IMR-90 (cell line): ENCODE results near the gene TBC1D22B. TPM values are rescaled to one million over a fixed set of nuclear protein-coding genes. Genes with fewer than 3 reads are reported as not detected.
A peak's percentile ranks its signal among the peaks of the same experiment; 100 is the strongest.

ENCODE experiments used
- ATAC-seq: fragments of 200-7000 bp; cut with Tn5 transposase; 2 replicates; pipeline ENCODE4 v1.9.1; 2020; ENCODE audit warnings: low read depth, mild to moderate bottlenecking, moderate library complexity
- BruUV-seq: library from RNA; stranded (reverse); fragments of 400-500 nt; replicated peaks from 2 replicates; lab custom pipeline; 2021; lab: Mats Ljungman, UMichigan
- CTCF ChIA-PET: fragments of 300-600 bp; formaldehyde crosslinking; extraction: SDS; loops from one replicate; lab custom pipeline; 2021; ENCODE audit warnings: antibody characterized with exemption; lab: Yijun Ruan, JAX
- POLR2A ChIA-PET: fragments of 300-600 bp; sonication (Branson Sonifier 250); formaldehyde crosslinking; loops from one replicate; lab custom pipeline; 2022; ENCODE audit warnings: antibody characterized with exemption; ENCODE audit not compliant: unreplicated experiment; lab: Charles Lee
- DNase-seq: peaks from one replicate; pipeline ENCODE4 v3.0.0; 2013
- H2AFZ ChIP-seq: replicated peaks from 2 replicates; pipeline ENCODE3; 2013; ENCODE audit warnings: low read length, mild to moderate bottlenecking; ENCODE audit not compliant: poor library complexity
- H2AK5ac ChIP-seq: 2 replicates; pipeline ENCODE4 v1.6.1; 2013; ENCODE audit warnings: low read depth, low read length, inconsistent platforms
- H2AK9ac ChIP-seq: replicated peaks from 2 replicates; pipeline ENCODE3; 2013; ENCODE audit warnings: mild to moderate bottlenecking, low read depth, low read length, moderate library complexity; ENCODE audit not compliant: poor library complexity
- H2BK120ac ChIP-seq: 2 replicates; pipeline ENCODE4 v1.6.1; 2013; ENCODE audit warnings: low read depth, low read length, inconsistent platforms
- H2BK15ac ChIP-seq: 3 replicates; pipeline ENCODE4 v1.6.1; 2013; ENCODE audit warnings: low read depth, low read length, inconsistent platforms
- H2BK20ac ChIP-seq: 2 replicates; pipeline ENCODE4 v1.6.1; 2013; ENCODE audit warnings: low read depth, mild to moderate bottlenecking, inconsistent platforms, low read length, moderate library complexity
- H2BK5ac ChIP-seq: 2 replicates; pipeline ENCODE4 v1.6.1; 2013; ENCODE audit warnings: mild to moderate bottlenecking, low read depth, low read length, inconsistent platforms; ENCODE audit not compliant: poor library complexity, severe bottlenecking
- H3K14ac ChIP-seq: replicated peaks from 2 replicates; pipeline ENCODE4 v1.6.1; 2013; ENCODE audit warnings: low read depth, low read length, inconsistent platforms
- H3K18ac ChIP-seq: 2 replicates; pipeline ENCODE4 v1.6.1; 2013; ENCODE audit warnings: low read depth, low read length, control low read depth
- H3K23ac ChIP-seq: 2 replicates; pipeline ENCODE4 v1.6.1; 2013; ENCODE audit warnings: low read depth, low read length, inconsistent platforms
- H3K27ac ChIP-seq: 2 replicates; pipeline ENCODE4 v1.5.1; 2013; ENCODE audit warnings: mild to moderate bottlenecking, control low read depth, low read length; ENCODE audit not compliant: insufficient read depth
- H3K27me3 ChIP-seq: 2 replicates; pipeline ENCODE4 v1.6.1; 2013; ENCODE audit warnings: low read length; ENCODE audit not compliant: control insufficient read depth, insufficient read depth
- H3K36me3 ChIP-seq: 2 replicates; pipeline ENCODE4 v1.6.1; 2013; ENCODE audit warnings: low read length, mixed read lengths; ENCODE audit not compliant: control insufficient read depth, insufficient read depth
- H3K4ac ChIP-seq: 2 replicates; pipeline ENCODE4 v1.6.1; 2013; ENCODE audit warnings: low read depth, low read length, inconsistent platforms
- H3K4me1 ChIP-seq: 2 replicates; pipeline ENCODE4 v1.6.1; 2013; ENCODE audit warnings: low read length, mixed read lengths; ENCODE audit not compliant: control insufficient read depth, insufficient read depth
- H3K4me2 ChIP-seq: 2 replicates; pipeline ENCODE4 v1.6.1; 2013; ENCODE audit warnings: low read depth, mild to moderate bottlenecking, control low read depth, low read length, moderate library complexity
- H3K4me3 ChIP-seq: 2 replicates; pipeline ENCODE4 v1.5.1; 2013; ENCODE audit warnings: low read depth, mild to moderate bottlenecking, control low read depth, low read length, moderate library complexity; ENCODE audit not compliant: insufficient read depth
- H3K56ac ChIP-seq: 2 replicates; pipeline ENCODE4 v1.6.1; 2013; ENCODE audit warnings: low read length, inconsistent platforms; ENCODE audit not compliant: insufficient read depth; ENCODE audit errors: extremely low read depth
- H3K79me1 ChIP-seq, 2 experiments: 2 replicates each; pipeline ENCODE4 v1.6.1; 2013; ENCODE audit warnings: low read length in 2 of 2, inconsistent platforms in 1 of 2, low read depth in 1 of 2
- H3K9ac ChIP-seq: 2 replicates; pipeline ENCODE4 v1.6.1; 2013; ENCODE audit warnings: low read depth, low read length, control low read depth
- H3K9me1 ChIP-seq: 2 replicates; pipeline ENCODE4 v1.6.1; 2013; ENCODE audit warnings: low read length, inconsistent platforms; ENCODE audit not compliant: insufficient read depth
- H3K9me3 ChIP-seq: 2 replicates; pipeline ENCODE4 v1.6.1; 2013; ENCODE audit warnings: low read length; ENCODE audit not compliant: control insufficient read depth, insufficient read depth
- H4K20me1 ChIP-seq: 2 replicates; pipeline ENCODE4 v1.6.1; 2013; ENCODE audit warnings: low read length, inconsistent platforms; ENCODE audit not compliant: insufficient read depth
- H4K5ac ChIP-seq: 2 replicates; pipeline ENCODE4 v1.6.1; 2013; ENCODE audit warnings: mild to moderate bottlenecking, low read depth, low read length, control low read depth
- H4K8ac ChIP-seq, 2 experiments: 2 replicates each; pipeline ENCODE4 v1.6.1; 2013; ENCODE audit warnings: low read depth in 2 of 2, low read length in 2 of 2, control low read depth in 1 of 2, inconsistent platforms in 1 of 2
- H4K91ac ChIP-seq: 2 replicates; pipeline ENCODE4 v1.6.1; 2013; ENCODE audit warnings: low read depth, low read length, inconsistent platforms; ENCODE audit not compliant: insufficient read depth
- CEBPB ChIP-seq: IDR thresholded peaks from 2 replicates; pipeline ENCODE4 v1.6.1; 2012; ENCODE audit warnings: low read depth, low read length, improper control_type of control experiment
- CTCF ChIP-seq: conservative IDR thresholded peaks from 2 replicates; pipeline ENCODE4 v1.5.1; 2012; ENCODE audit warnings: mild to moderate bottlenecking, low read depth, low read length, improper control_type of control experiment
- FOS ChIP-seq: fragments of 150-350 bp; IDR thresholded peaks from 2 replicates; pipeline ENCODE4 v1.6.1; 2016; ENCODE audit warnings: low read depth, low read length
- MAFK ChIP-seq: IDR thresholded peaks from 2 replicates; pipeline ENCODE4 v1.6.1; 2012; ENCODE audit warnings: low read depth, low read length, improper control_type of control experiment
- MXI1 ChIP-seq: IDR thresholded peaks from 2 replicates; pipeline ENCODE4 v1.6.1; 2012; ENCODE audit warnings: low read depth, mild to moderate bottlenecking, low read length, moderate library complexity, borderline replicate concordance
- POLR2A ChIP-seq: IDR thresholded peaks from 2 replicates; pipeline ENCODE4 v1.6.1; 2012; ENCODE audit warnings: mild to moderate bottlenecking, low read depth, low read length
- RCOR1 ChIP-seq: IDR thresholded peaks from 2 replicates; pipeline ENCODE4 v1.6.1; 2012; ENCODE audit warnings: mild to moderate bottlenecking, low read length, improper control_type of control experiment; ENCODE audit not compliant: insufficient replicate concordance
- RFX5 ChIP-seq: IDR thresholded peaks from 2 replicates; pipeline ENCODE4 v1.8.0; 2012; ENCODE audit warnings: low read depth, mild to moderate bottlenecking, low read length, moderate library complexity
- USF2 ChIP-seq: fragments of 150-350 bp; IDR thresholded peaks from 2 replicates; pipeline ENCODE4 v1.6.1; 2017; ENCODE audit warnings: mild to moderate bottlenecking, antibody characterized with exemption, low read length, low read depth
- WGBS, 2 experiments: methylation state at CpG; one replicate each; pipeline versions ENCODE4 v1.1.5 to v1.1.7; 2013; ENCODE audit warnings: missing lambda C conversion rate in 2 of 2; ENCODE audit not compliant: insufficient read length in 1 of 2; ENCODE audit errors: extremely low coverage in 2 of 2; 5-methylcytosine and 5-hydroxymethylcytosine counted together
- dilution Hi-C: fragments of 300-500 bp; cut with HindIII; formaldehyde crosslinking; loops from one replicate; pipeline ENCODE4 v1.14.3; 2018; ENCODE audit warnings: low sequenced_read_pairs; ENCODE audit not compliant: unreplicated experiment
- in situ Hi-C: fragments of 300-500 bp; cut with MboI; formaldehyde crosslinking; loops from 3 replicates; pipeline ENCODE4 v1.14.3; 2019; ENCODE audit warnings: low sequenced_read_pairs, inconsistent platforms, mixed read lengths
- intact Hi-C: fragments of 100-400 bp; cut with micrococcal nuclease; formaldehyde crosslinking; loops from 2 replicates; pipeline ENCODE4 v1.10.0; 2022
- polyA plus RNA-seq, 3 experiments: library from polyadenylated mRNA; depleted of rRNA; stranded (reverse); fragments of >200 nt; gene quantifications; 2 replicates each; pipeline ENCODE4 v1.2.3, GENCODE V29; 2012; ENCODE audit warnings: low replicate concordance in 1 of 3
- total RNA-seq: library from RNA; depleted of rRNA; stranded (reverse); fragments of >200 nt; gene quantifications from 2 replicates; pipeline ENCODE4 v1.2.3, GENCODE V29; 2012

The TBC1D22B gene
- total and polyA plus RNA-seq, 2 of the 4 experiments (the other 2 are of a cell fraction), result 6.6 to 7.5 TPM

GRCh38 chr6:37324131-37325033 is 66.8 kb downstream of the TBC1D22B start:
- Histone ChIP-seq H3K4me1 (peaks cover 3% of the 10 kb centered on the region), H3K9ac (no peak overlapping the region), H4K20me1 (peaks cover 4% of the 10 kb centered on the region; the same call in 1 of the 2 replicates), H3K14ac (no peak overlapping the region), H3K23ac (no peak overlapping the region), H4K5ac (no peak overlapping the region), H3K4me3 (no peak overlapping the region), H3K4ac (no peak overlapping the region), H3K9me1 (peaks cover 9% of the 10 kb centered on the region), H3K4me2 (no peak overlapping the region), H2BK15ac (no peak overlapping the region), H4K91ac (no peak overlapping the region), H2AFZ (no peak overlapping the region), H3K79me1 (no peaks in the 10 kb centered on the region), H2BK5ac (no peak overlapping the region), H3K18ac (no peak overlapping the region), H3K27me3 (no peaks in the 10 kb centered on the region), H3K9me3 (no peaks in the 10 kb centered on the region), H3K36me3 (peaks cover 13% of the 10 kb centered on the region), H4K8ac (no peak overlapping the region), H2BK120ac (no peak overlapping the region), H2AK9ac (no peak overlapping the region), H2BK20ac (no peak overlapping the region), H3K56ac (no peak overlapping the region), H2AK5ac (no peak overlapping the region), H3K27ac (no peak overlapping the region)
- no TSS peak for BruUV-seq
- peak; percentile 70 for DNase-seq
- peak; percentile 40 for ATAC-seq
- dilution Hi-C loops, result no loop called here
- ChIA-PET CTCF (interaction anchor here (0.5 to 1.7 kb wide), 5 partner anchors 10 to 368 kb away, joined by 3 to 4 read pairs (median 3); no protein-coding TSS in a partner anchor), POLR2A (interaction anchor here (0.6 to 0.7 kb wide), 2 partner anchors 117 to 1021 kb away, joined by 3 to 4 read pairs; no protein-coding TSS in a partner anchor)
- in situ Hi-C loops, result no loop called here
- TF ChIP-seq RFX5, result no peak
- 0 out of 2 replicates have a peak, but pooled peaks have one; percentile 12 for TF ChIP-seq FOS
- TF ChIP-seq MAFK, result no peak
- TF ChIP-seq CEBPB, result peak; percentile 61
- no peak for TF ChIP-seq CTCF
- TF ChIP-seq POLR2A, result no peak
- peak; percentile 47 for TF ChIP-seq RCOR1
- TF ChIP-seq MXI1, result no peak
- TF ChIP-seq USF2, result no peak
- intact Hi-C loops, result loop anchor here (1.0 to 5.0 kb wide), 2 partner anchors 243 to 368 kb away; no protein-coding TSS in a partner anchor
- WGBS, 2 experiments, result 17% methylated on average over 1 of the region's 4 CpGs; no CpG with 5 or more reads in 1 of the 2 experiments
